Measurements from ENCODE around the gene RAF1.

DNA sequence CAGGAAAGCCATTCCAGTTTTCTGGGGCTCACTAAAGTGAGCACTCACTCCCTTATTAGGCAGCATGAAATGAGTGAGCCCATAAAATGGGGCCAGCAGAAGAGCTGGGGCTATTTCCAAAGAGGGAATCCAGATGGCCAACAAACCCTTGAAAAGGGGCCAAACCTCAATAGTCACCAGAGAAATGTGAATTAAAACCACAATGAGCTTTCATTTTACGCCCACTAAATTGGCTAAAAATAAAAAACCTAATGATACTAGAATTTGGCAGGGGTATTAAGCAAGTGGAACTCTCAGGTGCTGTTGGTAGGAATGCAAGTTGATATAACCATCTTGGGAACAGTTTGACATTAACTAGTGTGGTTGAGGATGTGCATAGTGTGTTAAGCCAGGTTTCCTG lies 42.1 kb upstream of the RAF1 start:
- TF ChIP-seq POLR2AphosphoS5 (IDR thresholded peaks at IDR 0.05) (no peak), CTCF (IDR thresholded peaks at IDR 0.05) (no peak)
